DMS114 treated with DMSO at 0.1 percent for 48 hours (cell line): ENCODE results near the gene STK26.
A peak's percentile ranks its signal among the peaks of the same experiment; 100 is the strongest.
"Not testable (repeated sequence)": the region's sequence is repeated elsewhere in the genome, so short reads cannot be mapped to it uniquely, and the experiment has no call there.

Experiments used
- DNase-seq: peaks from one replicate; lab custom pipeline; 2025; ENCODE audit not compliant: unreplicated experiment; lab: John Stamatoyannopoulos, UW

The STK26 gene

DNA sequence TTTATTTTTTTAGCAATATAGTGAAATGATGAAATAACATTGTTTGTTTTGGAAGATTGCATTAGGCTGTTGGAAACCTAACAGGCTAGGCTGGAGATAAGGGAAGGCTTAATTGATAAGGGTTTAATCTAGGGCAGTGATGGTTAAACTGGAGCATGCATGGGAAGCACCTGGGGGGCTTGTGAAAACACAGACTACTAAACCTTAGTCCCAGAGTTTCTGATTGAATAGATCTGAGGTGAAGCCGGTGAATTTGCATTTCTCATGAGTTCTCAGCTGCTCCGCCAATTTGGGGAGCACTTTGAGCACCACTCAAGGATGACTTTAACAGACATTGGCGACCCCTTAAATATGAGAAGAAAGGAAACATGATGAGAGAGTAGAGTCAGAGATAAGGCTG lies 11.5 kb downstream of the STK26 start:
- no peak for DNase-seq

GRCh38 chrX:132037479-132037993 lies 14.4 kb downstream of the STK26 start:
- no peak for DNase-seq

GRCh38 chrX:132040066-132040465 lies 17.0 kb downstream of the STK26 start:
- no peak for DNase-seq

GRCh38 chrX:132041015-132041414 lies 17.9 kb downstream of the STK26 start:
- DNase-seq, result no peak

DNA sequence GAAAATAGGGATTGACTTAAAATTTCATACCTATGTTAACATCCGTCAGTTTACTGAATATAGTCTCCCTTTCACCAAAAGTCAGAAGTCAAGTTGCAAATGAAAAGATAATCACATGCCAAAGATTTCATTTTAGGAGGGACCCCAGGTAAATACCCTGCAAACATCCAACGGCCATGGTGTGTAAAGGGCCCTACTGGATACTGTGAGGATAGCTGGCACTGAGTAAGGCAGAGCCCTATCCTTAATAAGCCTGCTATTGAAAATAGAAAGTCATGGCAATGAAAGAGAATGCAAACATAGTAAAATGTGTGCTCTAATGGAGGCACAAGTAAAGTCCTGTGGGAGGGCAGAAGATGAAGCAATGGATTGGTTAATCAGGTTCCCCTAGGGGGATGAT lies 20.9 kb downstream of the STK26 start:
- no peak for DNase-seq

- no peak for DNase-seq
Observed at GRCh38 chrX:132044953-132045352, 21.9 kb downstream of the STK26 start.

GRCh38 chrX:132045456-132045855 lies 22.4 kb downstream of the STK26 start:
- DNase-seq, result no peak

DNA sequence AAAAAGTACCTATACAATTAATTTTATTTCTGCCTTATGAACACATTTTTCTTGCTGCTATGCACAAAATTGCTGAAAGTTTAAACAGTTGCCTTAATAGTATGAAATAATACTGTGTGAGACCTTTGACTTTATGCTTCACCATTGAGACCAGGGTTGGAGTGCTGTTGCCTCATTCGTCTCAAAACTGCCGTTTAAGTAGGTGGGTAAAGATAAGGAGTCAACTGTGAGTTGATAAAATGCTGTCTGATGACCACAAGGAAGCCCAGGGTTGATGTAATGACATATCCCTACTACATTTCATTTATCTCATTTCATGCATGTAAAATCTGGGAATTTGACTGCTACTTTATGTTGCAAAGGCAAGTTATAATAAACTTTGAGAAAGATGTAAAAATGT lies 23.4 kb downstream of the STK26 start:
- DNase-seq, result no peak

- DNase-seq, result not testable (repeated sequence)
Observed at GRCh38 chrX:132051778-132052177, 28.7 kb downstream of the STK26 start.

- no peak for DNase-seq
Observed at GRCh38 chrX:132058050-132058449, 34.9 kb downstream of the STK26 start.

GRCh38 chrX:132058975-132059374 lies 35.9 kb downstream of the STK26 start:
- no peak for DNase-seq

- DNase-seq, result no peak
Observed at GRCh38 chrX:132059973-132060540, 37.0 kb downstream of the STK26 start.

DNA sequence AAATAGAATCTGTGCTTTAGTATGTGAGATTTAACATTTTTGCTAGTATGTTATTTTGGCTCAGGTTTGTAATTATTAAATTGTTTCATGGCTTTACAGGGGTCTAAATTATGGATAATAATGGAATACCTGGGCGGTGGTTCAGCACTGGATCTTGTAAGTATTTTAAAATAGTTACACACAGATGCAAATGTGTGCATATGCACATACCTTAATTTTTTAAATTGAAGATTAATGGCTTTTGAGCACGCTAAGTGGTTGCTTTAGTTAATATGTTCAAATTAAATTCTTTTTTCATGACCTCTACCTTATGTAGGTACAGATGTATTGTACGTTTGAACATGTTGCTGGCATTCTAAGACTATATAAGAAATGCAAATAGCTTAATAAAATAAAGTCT lies 40.2 kb downstream of the STK26 start:
- no peak for DNase-seq

- no peak for DNase-seq
Observed at GRCh38 chrX:132063862-132064261, 40.8 kb downstream of the STK26 start.

DNA sequence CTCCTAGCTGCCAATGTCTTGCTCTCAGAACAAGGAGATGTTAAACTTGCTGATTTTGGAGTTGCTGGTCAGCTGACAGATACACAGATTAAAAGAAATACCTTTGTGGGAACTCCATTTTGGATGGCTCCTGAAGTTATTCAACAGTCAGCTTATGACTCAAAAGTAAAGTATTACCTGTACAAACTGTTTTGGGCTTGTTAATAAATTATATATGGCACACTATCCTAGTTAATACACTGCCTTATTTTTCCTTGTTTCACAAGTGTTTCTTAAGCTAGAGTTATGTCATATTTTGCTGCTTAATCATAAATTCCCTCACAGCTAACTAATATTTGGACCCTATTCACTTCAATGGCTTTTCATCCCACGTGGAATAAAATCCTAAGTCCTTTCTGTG lies 45.3 kb downstream of the STK26 start:
- no peak for DNase-seq

DNA sequence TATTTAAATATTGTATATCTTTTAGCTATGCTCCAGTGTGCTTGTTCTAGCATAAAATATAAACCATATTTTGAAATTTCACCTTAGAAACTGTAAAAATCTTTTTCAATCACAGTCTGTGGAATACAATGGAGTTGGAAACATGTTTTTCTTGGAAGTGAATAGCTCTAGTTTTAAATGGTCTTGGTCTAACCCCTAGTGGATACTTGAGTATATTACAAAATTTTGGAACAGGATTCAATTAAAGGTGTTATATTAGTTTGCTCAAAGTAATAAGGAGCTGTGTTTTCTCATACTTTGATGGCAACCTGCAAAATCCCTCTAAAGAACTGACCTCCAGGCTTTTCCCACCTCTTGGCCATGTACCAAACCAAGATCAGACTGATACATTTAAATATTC lies 48.2 kb downstream of the STK26 start:
- peak; percentile 7 for DNase-seq

GRCh38 chrX:132077414-132077813 lies 54.3 kb downstream of the STK26 start:
- DNase-seq, result no peak

DNA sequence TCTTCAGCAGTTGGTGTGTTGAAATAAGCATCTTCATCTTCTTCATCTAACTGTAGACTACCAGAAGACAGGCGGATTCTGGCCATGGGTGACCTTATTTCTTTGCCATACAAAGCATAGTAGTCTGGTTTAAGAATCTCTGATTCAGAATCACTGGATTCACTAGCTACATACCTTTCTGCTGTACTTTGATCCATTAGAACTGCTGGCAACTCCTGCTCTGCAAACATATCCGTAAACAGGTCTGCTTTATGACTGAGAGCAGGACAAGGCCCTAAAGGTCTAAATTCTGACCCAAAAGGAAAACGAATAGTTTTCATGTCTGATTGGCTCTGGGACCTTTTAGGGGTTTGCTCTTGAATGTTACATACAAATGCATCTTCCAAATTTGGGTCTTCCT lies 54.8 kb downstream of the STK26 start:
- DNase-seq, result no peak

- no peak for DNase-seq
Observed at GRCh38 chrX:132085786-132086185, 62.7 kb downstream of the STK26 start.

DNA sequence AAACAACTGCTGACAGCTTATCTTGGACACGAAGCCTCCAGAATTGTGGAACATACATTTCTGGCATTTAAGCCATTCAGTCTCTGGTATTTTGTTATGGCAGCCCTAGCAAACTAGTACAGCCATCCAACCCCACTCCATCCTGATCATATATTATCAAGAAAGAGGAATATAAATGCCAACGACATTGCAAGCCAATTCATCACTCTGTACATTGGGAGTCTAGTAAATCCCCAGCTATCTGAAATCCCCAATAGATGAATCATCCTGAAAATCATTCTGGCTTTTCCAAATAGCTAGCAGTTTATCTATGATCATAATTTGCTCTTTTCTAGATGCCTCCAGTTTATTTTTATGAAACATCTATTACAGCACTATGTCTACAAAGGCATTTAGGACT lies 63.6 kb downstream of the STK26 start:
- DNase-seq, result no peak

DNA sequence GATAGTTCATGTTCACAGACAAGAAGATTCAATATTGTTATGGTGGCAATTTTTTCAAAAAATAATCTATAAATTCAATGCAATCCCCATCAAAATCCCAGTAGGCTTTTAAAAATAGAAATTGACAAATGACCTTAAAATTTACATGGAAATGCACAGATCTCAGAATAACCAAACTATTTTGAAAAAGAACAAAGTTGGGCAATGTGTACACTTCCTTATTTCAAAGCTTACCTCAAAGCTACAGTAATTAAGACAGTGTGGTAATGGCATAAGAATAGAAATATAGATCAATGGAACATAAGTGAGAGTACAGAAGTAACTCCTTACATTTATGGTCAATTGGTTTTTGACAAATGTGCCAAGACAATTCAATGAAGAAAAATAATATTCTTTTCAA lies 65.8 kb downstream of the STK26 start:
- no peak for DNase-seq

GRCh38 chrX:132090403-132091159 lies 67.5 kb downstream of the STK26 start:
- no peak for DNase-seq
